Prostate gland (tissue), 2 donors: ENCODE results near the gene TTLL10.

Source experiments
- POLR2A ChIP-seq: fragments of 450-650 bp; IDR thresholded peaks from one replicate; pipeline ENCODE4 v1.6.1; 2016; ENCODE audit warnings: antibody characterized with exemption, mild to moderate bottlenecking
- POLR2AphosphoS5 ChIP-seq: sonication (generic); formaldehyde crosslinking; IDR thresholded peaks from one replicate; pipeline ENCODE4 v1.6.1; 2017; ENCODE audit warnings: antibody characterized with exemption
- TF ChIP-seq, protein P1 (sequence below), 4 experiments: fragments of 200-600 bp in 2 of 4; fragments of 450-650 bp in 2 of 4; sonication (generic) in 2 of 4; IDR thresholded peaks; 1 replicate in 3 of 4; 2 replicates in 1 of 4; pipeline ENCODE4 v1.5.1; 2016 to 2019; ENCODE audit warnings: antibody characterized with exemption in 4 of 4, mild to moderate bottlenecking in 2 of 4, moderate library complexity in 2 of 4

GRCh38 chr1:1215080-1215676, 41.5 kb downstream of the TTLL10 start:
- TF ChIP-seq, protein P1, sequence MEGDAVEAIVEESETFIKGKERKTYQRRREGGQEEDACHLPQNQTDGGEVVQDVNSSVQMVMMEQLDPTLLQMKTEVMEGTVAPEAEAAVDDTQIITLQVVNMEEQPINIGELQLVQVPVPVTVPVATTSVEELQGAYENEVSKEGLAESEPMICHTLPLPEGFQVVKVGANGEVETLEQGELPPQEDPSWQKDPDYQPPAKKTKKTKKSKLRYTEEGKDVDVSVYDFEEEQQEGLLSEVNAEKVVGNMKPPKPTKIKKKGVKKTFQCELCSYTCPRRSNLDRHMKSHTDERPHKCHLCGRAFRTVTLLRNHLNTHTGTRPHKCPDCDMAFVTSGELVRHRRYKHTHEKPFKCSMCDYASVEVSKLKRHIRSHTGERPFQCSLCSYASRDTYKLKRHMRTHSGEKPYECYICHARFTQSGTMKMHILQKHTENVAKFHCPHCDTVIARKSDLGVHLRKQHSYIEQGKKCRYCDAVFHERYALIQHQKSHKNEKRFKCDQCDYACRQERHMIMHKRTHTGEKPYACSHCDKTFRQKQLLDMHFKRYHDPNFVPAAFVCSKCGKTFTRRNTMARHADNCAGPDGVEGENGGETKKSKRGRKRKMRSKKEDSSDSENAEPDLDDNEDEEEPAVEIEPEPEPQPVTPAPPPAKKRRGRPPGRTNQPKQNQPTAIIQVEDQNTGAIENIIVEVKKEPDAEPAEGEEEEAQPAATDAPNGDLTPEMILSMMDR (IDR thresholded peaks at IDR 0.05) = no peak
- TF ChIP-seq POLR2A (no peak), POLR2AphosphoS5 (no peak)
